WTC11 (cell line): Measurements from ENCODE around the gene EDC4. TPM values are rescaled to one million over a fixed set of nuclear protein-coding genes. Genes with fewer than 3 reads are reported as not detected.

Experiments
- ATAC-seq: fragments of 200-7000 bp; cut with Tn5 transposase; 2 replicates; pipeline ENCODE4 v1.10.0; 2021; ENCODE audit warnings: mild to moderate bottlenecking, moderate library complexity
- CTCF ChIA-PET: fragments of 300-600 bp; sonication (Branson Sonifier 250); formaldehyde crosslinking; loops from one replicate; lab custom pipeline; 2021; ENCODE audit warnings: antibody characterized with exemption; lab: Charles Lee
- POLR2A ChIA-PET: fragments of 350-600 bp; sonication (Branson Sonifier 250); formaldehyde crosslinking; loops from one replicate; lab custom pipeline; 2021; ENCODE audit warnings: antibody characterized with exemption; lab: Charles Lee
- DNase-seq: peaks from one replicate; pipeline ENCODE4 v3.0.0; 2021; ENCODE audit warnings: low spot score
- H3K27ac Mint-ChIP-seq: 2 replicates; pipeline ENCODE4 v1.8.0; 2021; ENCODE audit warnings: mixed read lengths
- H3K27me3 Mint-ChIP-seq: 2 replicates; pipeline ENCODE4 v1.8.0; 2021; ENCODE audit warnings: low read depth, mild to moderate bottlenecking, moderate library complexity, mixed read lengths
- H3K36me3 Mint-ChIP-seq: 2 replicates; pipeline ENCODE4 v1.8.0; 2021; ENCODE audit warnings: mixed read lengths
- H3K4me1 Mint-ChIP-seq: 2 replicates; pipeline ENCODE4 v1.8.0; 2022; ENCODE audit warnings: mixed read lengths
- H3K4me3 Mint-ChIP-seq: 2 replicates; pipeline ENCODE4 v1.8.0; 2021; ENCODE audit warnings: mild to moderate bottlenecking, moderate library complexity, mixed read lengths
- H3K9me3 Mint-ChIP-seq: 2 replicates; pipeline ENCODE4 v1.8.0; 2021; ENCODE audit warnings: mixed read lengths
- AR ChIP-seq: fragments of 250-450 bp; sonication (Bioruptor Pico); IDR thresholded peaks from 2 replicates; pipeline ENCODE4 v1.9.0; 2021; ENCODE audit warnings: mild to moderate bottlenecking
- ATF6 ChIP-seq: sonication (generic); formaldehyde crosslinking; IDR thresholded peaks from 2 replicates; pipeline ENCODE4 v1.8.1; 2023; ENCODE audit warnings: mild to moderate bottlenecking, missing genetic modification reagents
- CDX4 ChIP-seq: fragments of 250-450 bp; sonication (Bioruptor Pico); IDR thresholded peaks from 2 replicates; pipeline ENCODE4 v1.9.0; 2021; ENCODE audit warnings: moderate library complexity, mild to moderate bottlenecking, inconsistent platforms, borderline replicate concordance
- CTCF ChIP-seq: fragments of 200-600 bp; IDR thresholded peaks from 2 replicates; pipeline ENCODE4 v1.8.0; 2022; ENCODE audit warnings: antibody characterized with exemption
- E2F1 ChIP-seq: sonication (generic); formaldehyde crosslinking; IDR thresholded peaks from 2 replicates; pipeline ENCODE4 v1.8.0; 2022; ENCODE audit warnings: mild to moderate bottlenecking, missing genetic modification reagents
- ESRRA ChIP-seq: sonication (generic); formaldehyde crosslinking; IDR thresholded peaks from 2 replicates; pipeline ENCODE4 v1.8.1; 2022; ENCODE audit warnings: mild to moderate bottlenecking, missing genetic modification reagents, borderline replicate concordance
- ETV6 ChIP-seq: sonication (generic); formaldehyde crosslinking; IDR thresholded peaks from 2 replicates; pipeline ENCODE4 v1.8.1; 2022; ENCODE audit warnings: mild to moderate bottlenecking, missing genetic modification reagents
- FOXK1 ChIP-seq: sonication (generic); formaldehyde crosslinking; IDR thresholded peaks from 2 replicates; pipeline ENCODE4 v1.8.0; 2022; ENCODE audit warnings: mild to moderate bottlenecking, moderate library complexity, missing genetic modification reagents
- GRHL2 ChIP-seq: fragments of 250-450 bp; sonication (Bioruptor Pico); IDR thresholded peaks from 2 replicates; pipeline ENCODE4 v1.8.0; 2022; ENCODE audit warnings: mild to moderate bottlenecking, moderate library complexity; ENCODE audit not compliant: insufficient replicate concordance, severe bottlenecking
- HMGA2 ChIP-seq: fragments of 250-450 bp; sonication (Bioruptor Pico); IDR thresholded peaks from 2 replicates; pipeline ENCODE4 v1.4.0; 2021; ENCODE audit warnings: mild to moderate bottlenecking, moderate library complexity
- HMGXB4 ChIP-seq: sonication (generic); formaldehyde crosslinking; IDR thresholded peaks from 2 replicates; pipeline ENCODE4 v1.8.1; 2023; ENCODE audit warnings: mild to moderate bottlenecking, moderate library complexity, missing genetic modification reagents
- NFE2L1 ChIP-seq: sonication (generic); formaldehyde crosslinking; IDR thresholded peaks from 2 replicates; pipeline ENCODE4 v1.8.1; 2023; ENCODE audit warnings: missing genetic modification reagents
- PREB ChIP-seq: sonication (generic); formaldehyde crosslinking; IDR thresholded peaks from 2 replicates; pipeline ENCODE4 v1.8.1; 2022; ENCODE audit warnings: mild to moderate bottlenecking, missing genetic modification reagents, moderate library complexity, borderline replicate concordance
- SMAD3 ChIP-seq: sonication (generic); formaldehyde crosslinking; IDR thresholded peaks from 2 replicates; pipeline ENCODE4 v1.8.0; 2022; ENCODE audit warnings: missing genetic modification reagents, mild to moderate bottlenecking, borderline replicate concordance
- TCF7 ChIP-seq: sonication (generic); formaldehyde crosslinking; IDR thresholded peaks from 2 replicates; pipeline ENCODE4 v1.8.0; 2022; ENCODE audit warnings: mild to moderate bottlenecking, low read depth, missing genetic modification reagents, moderate library complexity
- ZNF416 ChIP-seq: fragments of 250-450 bp; sonication (Bioruptor Pico); IDR thresholded peaks from 2 replicates; pipeline ENCODE4 v1.9.0; 2021; ENCODE audit warnings: mild to moderate bottlenecking, inconsistent platforms
- ZNF423 ChIP-seq: fragments of 250-450 bp; sonication (Bioruptor Pico); IDR thresholded peaks from 2 replicates; pipeline ENCODE4 v2.1.2; 2022; ENCODE audit warnings: mild to moderate bottlenecking, moderate library complexity
- total RNA-seq: library from RNA; stranded (reverse); gene quantifications from 3 replicates; pipeline ENCODE4 v1.2.3, GENCODE V29; 2021

Gene EDC4
- total RNA-seq, 1 experiment from 2014 or later: 83.7 TPM

GRCh38 chr16:67837811-67838210, 35.0 kb upstream of the EDC4 start:
- no peak for DNase-seq
- CTCF ChIA-PET: interaction anchor here (0.6 to 2.6 kb wide), 3 partner anchors 8 to 207 kb away, joined by 3 to 5 read pairs (median 4); partner anchors contain the start of gene NUTF2
- H3K27ac Mint-ChIP-seq: no peak overlapping the region

More at GRCh38 chr16:67837811-67838210, 35.0 kb upstream of the EDC4 start:
- Mint-ChIP-seq H3K4me1 (peaks cover 15% of the 10 kb centered on the region), H3K27me3 (no peaks in the 10 kb centered on the region; the same call in 1 of the 2 replicates), H3K36me3 (no peaks in the 10 kb centered on the region), H3K4me3 (no peak overlapping the region), H3K9me3 (no peaks in the 10 kb centered on the region)
- POLR2A ChIA-PET: no interaction called here
- TF ChIP-seq HMGA2 (CRISPR knock-in tag): no peak
- no peak for TF ChIP-seq GRHL2 (CRISPR knock-in tag)
- no peak for TF ChIP-seq ZNF423
- no peak for TF ChIP-seq HMGXB4 (CRISPR knock-in tag)
- TF ChIP-seq ZNF416 (CRISPR knock-in tag): no peak
- TF ChIP-seq ATF6 (CRISPR knock-in tag): no peak
- TF ChIP-seq NFE2L1 (CRISPR knock-in tag): no peak
- TF ChIP-seq CDX4: no peak
- TF ChIP-seq CTCF: no peak
- TF ChIP-seq ESRRA (CRISPR knock-in tag): no peak
- TF ChIP-seq TCF7 (CRISPR knock-in tag): no peak
- no peak for TF ChIP-seq E2F1 (CRISPR knock-in tag)
- no peak for TF ChIP-seq SMAD3 (CRISPR knock-in tag)
- TF ChIP-seq ETV6 (CRISPR knock-in tag): no peak
- no peak for TF ChIP-seq PREB (CRISPR knock-in tag)
- TF ChIP-seq FOXK1 (CRISPR knock-in tag): no peak
- TF ChIP-seq AR (CRISPR knock-in tag): no peak
- no peak for ATAC-seq
